GM12878 (cell line): ENCODE results near the gene DNMT3A. TPM values are rescaled to one million over a fixed set of nuclear protein-coding genes. Genes with fewer than 3 reads are reported as not detected.

Experiments
- ATAC-seq: fragments of 200-7000 bp; cut with Tn5 transposase; 3 replicates; pipeline ENCODE4 v1.9.1; 2020; ENCODE audit warnings: mild to moderate bottlenecking, moderate library complexity
- BruUV-seq: library from RNA; stranded (reverse); fragments of 400-500 nt; replicated peaks from 2 replicates; lab custom pipeline; 2021; lab: Mats Ljungman, UMichigan
- CTCF ChIA-PET: fragments of 300-600 bp; sonication (Branson Sonifier 250); formaldehyde crosslinking; extraction: SDS; loops from one replicate; lab custom pipeline; 2021; ENCODE audit warnings: inconsistent platforms; lab: Yijun Ruan, JAX
- POLR2A ChIA-PET: fragments of 350-600 bp; formaldehyde crosslinking; extraction: SDS; loops from one replicate; lab custom pipeline; 2021; ENCODE audit warnings: inconsistent platforms; lab: Charles Lee
- RAD21 ChIA-PET: fragments of 300-600 bp; sonication (Branson Sonifier 250); formaldehyde crosslinking; loops from one replicate; lab custom pipeline; 2023; ENCODE audit warnings: antibody characterized with exemption; ENCODE audit not compliant: unreplicated experiment; lab: Charles Lee
- SMC1A ChIA-PET: fragments of 300-600 bp; sonication (Branson Sonifier 250); formaldehyde crosslinking; loops from one replicate; lab custom pipeline; 2023; ENCODE audit not compliant: unreplicated experiment, uncharacterized antibody; lab: Charles Lee
- DNase-seq: peaks from one replicate; pipeline ENCODE4 v3.0.0-alpha.2; 2011; ENCODE audit warnings: low read depth, low spot score
- FAIRE-seq: peaks from 3 replicates; lab custom pipeline; 2011; peaks lifted over from hg19 to GRCh38; lab: Jason Lieb, UNC
- H2AFZ ChIP-seq: 2 replicates; pipeline ENCODE4 v1.6.0; 2011; ENCODE audit warnings: low read depth, low read length, control low read depth; ENCODE audit not compliant: control insufficient read depth
- H3K27ac ChIP-seq: 2 replicates; pipeline ENCODE4 v1.5.1; 2011; ENCODE audit warnings: control low read depth; ENCODE audit not compliant: control insufficient read depth, insufficient read depth
- H3K27me3 ChIP-seq, 2 experiments: replicated peaks in 1 of 2; 2 replicates each; pipeline versions ENCODE4 v1.6.0 to v1.6.1; 2011; ENCODE audit warnings: low read length in 1 of 2; ENCODE audit not compliant: control insufficient read depth in 2 of 2, insufficient read depth in 2 of 2
- H3K36me3 ChIP-seq, 2 experiments: 2 replicates each; pipeline ENCODE4 v1.5.1; 2011; ENCODE audit warnings: low read length in 1 of 2; ENCODE audit not compliant: control insufficient read depth in 2 of 2, insufficient read depth in 2 of 2
- H3K4me1 ChIP-seq: 2 replicates; pipeline ENCODE4 v1.6.1; 2011; ENCODE audit warnings: mild to moderate bottlenecking, low read length, moderate library complexity, mixed read lengths; ENCODE audit not compliant: control insufficient read depth, insufficient read depth
- H3K4me2 ChIP-seq: 2 replicates; pipeline ENCODE4 v1.6.0; 2011; ENCODE audit warnings: control low read depth; ENCODE audit not compliant: control insufficient read depth, insufficient read depth
- H3K4me3 ChIP-seq: fragments of 200-600 bp; sonication (generic); 2 replicates; pipeline ENCODE4 v1.5.1; 2016
- H3K79me2 ChIP-seq: 2 replicates; pipeline ENCODE4 v1.6.0; 2011; ENCODE audit warnings: low read length; ENCODE audit not compliant: control insufficient read depth, insufficient read depth
- H3K9ac ChIP-seq: 2 replicates; pipeline ENCODE4 v1.8.0; 2011; ENCODE audit warnings: low read length, control low read depth, mixed read lengths; ENCODE audit not compliant: control insufficient read depth, insufficient read depth
- H3K9me3 ChIP-seq: replicated peaks from 3 replicates; pipeline ENCODE4 v1.5.1; 2011; ENCODE audit warnings: mild to moderate bottlenecking, low read length; ENCODE audit not compliant: control insufficient read depth, insufficient read depth
- H4K20me1 ChIP-seq: 2 replicates; pipeline ENCODE4 v1.6.0; 2011; ENCODE audit not compliant: control insufficient read depth, insufficient read depth
- CREB1 ChIP-seq: IDR thresholded peaks from 2 replicates; pipeline ENCODE4 v1.6.1; 2012; ENCODE audit warnings: low read depth, mild to moderate bottlenecking, inconsistent platforms
- HDAC6 ChIP-seq: fragments of 200-600 bp; sonication (generic); IDR thresholded peaks from one replicate; pipeline ENCODE4 v1.8.0; 2017; ENCODE audit warnings: antibody characterized with exemption; ENCODE audit not compliant: unreplicated experiment
- NFIC ChIP-seq: IDR thresholded peaks from 2 replicates; pipeline ENCODE4 v1.6.1; 2012; ENCODE audit warnings: low read depth, mild to moderate bottlenecking, inconsistent platforms, low read length, moderate library complexity
- POLR2A ChIP-seq: IDR thresholded peaks from 2 replicates; pipeline ENCODE4 v1.6.1; 2011; ENCODE audit warnings: low read depth, mild to moderate bottlenecking, low read length
- RUNX3 ChIP-seq: IDR thresholded peaks from 2 replicates; pipeline ENCODE4 v1.6.1; 2012; ENCODE audit warnings: low read length, inconsistent platforms
- ZBED1 ChIP-seq: IDR thresholded peaks from 2 replicates; pipeline ENCODE4 v1.6.1; 2016; ENCODE audit warnings: borderline replicate concordance
- ZNF622 ChIP-seq: fragments of 450-650 bp; IDR thresholded peaks from 2 replicates; pipeline ENCODE4 v1.6.1; 2017; ENCODE audit warnings: mild to moderate bottlenecking, inconsistent platforms
- WGBS: methylation state at CpG from one replicate; pipeline ENCODE4 v1.1.6; 2016; ENCODE audit warnings: low lambda C conversion rate; ENCODE audit not compliant: insufficient replicate concordance, insufficient coverage; ENCODE audit errors: missing lambda C conversion rate; 5-methylcytosine and 5-hydroxymethylcytosine counted together
- in situ Hi-C: fragments of 300-500 bp; cut with MboI; formaldehyde crosslinking; loops from 9 replicates; pipeline ENCODE4 v1.14.3; 2018; ENCODE audit warnings: mixed read lengths
- intact Hi-C: fragments of 100-400 bp; cut with micrococcal nuclease; formaldehyde crosslinking; loops from one replicate; pipeline ENCODE4 v1.14.2; 2022; ENCODE audit not compliant: unreplicated experiment
- polyA plus RNA-seq, 11 experiments: library from polyadenylated mRNA; depleted of rRNA in 4 of 11; unstranded in 6 of 11; stranded (reverse) in 5 of 11; fragments of >200 nt; fragmentation: Nextera tagmentation in 4 of 11; fragmentation: Illumina TruSeq in 1 of 11; extraction: Ambion mirVana in 4 of 11; extraction: Trizol in 1 of 11; gene quantifications; 1 replicate in 1 of 11; 2 replicates in 10 of 11; pipeline versions ENCODE4 v1.2.1 to v1.2.3, GENCODE V29; 2011 to 2016; ENCODE audit warnings: inconsistent platforms in 2 of 11, missing spikeins in 2 of 11, low read depth in 1 of 11
- total RNA-seq, 4 experiments: library from RNA; depleted of rRNA in 3 of 4; stranded (reverse); fragments of >200 nt in 3 of 4; fragmentation: Illumina TruSeq in 1 of 4; extraction: Trizol in 1 of 4; gene quantifications; 2 replicates each; pipeline versions ENCODE4 v1.2.1 to v1.2.3, GENCODE V29; 2013 to 2021
- TF ChIP-seq, protein P1 (sequence below): IDR thresholded peaks from 2 replicates; pipeline ENCODE4 v1.6.1; 2012; ENCODE audit warnings: low read depth, low read length, improper control_type of control experiment
- TF ChIP-seq, protein P2 (sequence below): IDR thresholded peaks from 2 replicates; pipeline ENCODE4 v1.6.1; 2012; ENCODE audit warnings: low read length, inconsistent platforms

The DNMT3A gene
- total and polyA plus RNA-seq, 10 of the 15 experiments (the other 5 are each of a cell fraction or from before 2014, with no cell fraction given): 7.4 to 51.6 (median 17.4) TPM

DNA sequence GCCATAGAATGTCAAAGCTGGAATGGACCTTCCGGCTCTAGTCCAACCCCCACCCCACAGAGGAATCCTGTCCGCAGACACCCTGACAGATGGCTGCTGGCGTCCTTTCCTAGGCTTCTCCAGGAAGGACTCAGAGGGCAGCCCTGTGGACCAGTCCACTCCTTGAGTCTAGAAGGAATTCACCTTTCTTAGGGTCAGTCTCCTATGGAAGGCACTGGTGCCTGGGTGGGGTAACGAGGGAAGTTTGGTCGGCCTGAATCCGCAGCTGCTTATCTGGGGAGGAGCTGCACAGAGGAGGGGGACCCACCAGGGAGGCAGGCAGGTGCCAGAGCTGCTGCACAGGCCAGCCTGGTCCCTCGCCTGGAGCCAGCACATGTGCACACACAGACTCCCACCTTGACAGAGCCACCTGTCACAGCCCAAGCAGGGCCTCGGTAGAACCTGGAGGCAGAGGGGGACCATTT lies 2.5 kb downstream of the DNMT3A start:
- TF ChIP-seq POLR2A (peak; percentile 41; the same call in 1 of the 2 replicates), ZNF622 (no peak)
- ChIA-PET RAD21 (interaction anchor here (0.6 to 1.8 kb wide), 4 partner anchors 25 to 72 kb away, joined by 3 to 5 read pairs (median 4); no protein-coding TSS in a partner anchor), SMC1A (interaction anchor here (0.9 to 1.9 kb wide), 4 partner anchors 30 to 66 kb away, joined by 3 to 7 read pairs (median 4); no protein-coding TSS in a partner anchor), POLR2A (interaction anchor here (0.6 to 1.1 kb wide), 2 partner anchors 10 to 80 kb away, joined by 3 read pairs; no protein-coding TSS in a partner anchor), CTCF (interaction anchor here (0.6 to 2.1 kb wide), 8 partner anchors 22 to 173 kb away, joined by 3 to 9 read pairs (median 4); no protein-coding TSS in a partner anchor)
- peaks cover 29% of the 10 kb centered on the region for H3K79me2 ChIP-seq
- BruUV-seq: no TSS peak
- H3K9me3 ChIP-seq: no peaks in the 10 kb centered on the region
- no peak overlapping the region for H3K4me3 ChIP-seq
- no peak overlapping the region for H2AFZ ChIP-seq
- H3K4me1 ChIP-seq: peaks cover 25% of the 10 kb centered on the region
- in situ Hi-C loops: no loop called here
- ATAC-seq: no peak
- peak overlapping the region; percentile 38; the same call in 1 of the 2 replicates for H3K4me2 ChIP-seq
- over 99% methylated on average over 8 of the region's 8 CpGs for WGBS
- intact Hi-C loops: no loop called here
- H3K27ac ChIP-seq: no peak overlapping the region
- no peak for FAIRE-seq
- no peak for DNase-seq
- no peaks in the 10 kb centered on the region; a peak in 2 of 4 replicates for H3K36me3 ChIP-seq
- H3K9ac ChIP-seq: no peak overlapping the region
- peaks cover 3% of the 10 kb centered on the region; the same call in 1 of the 2 replicates for H4K20me1 ChIP-seq
- no peaks in the 10 kb centered on the region for H3K27me3 ChIP-seq

DNA sequence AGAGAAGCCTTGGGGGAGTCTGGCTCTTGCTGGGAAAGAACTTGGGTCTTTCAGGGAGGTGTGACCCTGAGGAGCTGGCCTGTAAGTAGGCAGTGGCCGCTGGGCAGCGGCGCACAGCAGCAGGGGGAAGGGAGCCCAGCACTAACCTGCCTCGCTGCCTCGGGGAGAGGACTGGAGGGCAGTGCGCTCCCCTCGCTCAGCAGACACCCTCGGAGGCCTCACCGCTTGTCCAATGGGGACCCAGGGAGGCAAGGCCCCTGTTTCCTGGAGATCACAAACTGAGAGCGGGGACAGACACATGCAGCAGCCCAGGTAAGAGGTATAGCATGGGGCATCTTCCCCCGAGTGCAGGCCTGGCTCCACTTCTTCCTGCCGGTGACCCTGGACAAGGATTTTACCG lies 3.3 kb downstream of the DNMT3A start:
- RAD21 ChIA-PET: interaction anchor here (0.7 to 1.8 kb wide), 2 partner anchors 65 to 363 kb away, joined by 3 to 5 read pairs; no protein-coding TSS in a partner anchor
- POLR2A ChIA-PET: interaction anchor here (1.0 to 1.1 kb wide), 2 partner anchors 10 to 180 kb away, joined by 3 read pairs; no protein-coding TSS in a partner anchor
- Histone ChIP-seq H3K9ac (no peak overlapping the region), H3K4me1 (peaks cover 25% of the 10 kb centered on the region), H3K4me2 (no peak overlapping the region), H3K36me3 (no peaks in the 10 kb centered on the region; a peak in 2 of 4 replicates), H3K4me3 (no peak overlapping the region), H3K9me3 (no peaks in the 10 kb centered on the region), H4K20me1 (peaks cover 3% of the 10 kb centered on the region; the same call in 1 of the 2 replicates), H3K27me3 (no peaks in the 10 kb centered on the region), H3K79me2 (peaks cover 29% of the 10 kb centered on the region), H2AFZ (no peak overlapping the region), H3K27ac (no peak overlapping the region)
- in situ Hi-C loops (no loop called here), intact Hi-C loops (no loop called here)
- CTCF ChIA-PET: interaction anchor here (1.1 to 2.1 kb wide), 2 partner anchors 23 to 24 kb away, joined by 3 to 9 read pairs; no protein-coding TSS in a partner anchor
- FAIRE-seq: no peak
- BruUV-seq: TSS peak; percentile 55
- no peak for DNase-seq
- TF ChIP-seq HDAC6 (no peak), ZBED1 (no peak), POLR2A (peak; percentile 19; the same call in 1 of the 2 replicates), RUNX3 (no peak), CREB1 (no peak), NFIC (no peak)
- TF ChIP-seq, protein P1, sequence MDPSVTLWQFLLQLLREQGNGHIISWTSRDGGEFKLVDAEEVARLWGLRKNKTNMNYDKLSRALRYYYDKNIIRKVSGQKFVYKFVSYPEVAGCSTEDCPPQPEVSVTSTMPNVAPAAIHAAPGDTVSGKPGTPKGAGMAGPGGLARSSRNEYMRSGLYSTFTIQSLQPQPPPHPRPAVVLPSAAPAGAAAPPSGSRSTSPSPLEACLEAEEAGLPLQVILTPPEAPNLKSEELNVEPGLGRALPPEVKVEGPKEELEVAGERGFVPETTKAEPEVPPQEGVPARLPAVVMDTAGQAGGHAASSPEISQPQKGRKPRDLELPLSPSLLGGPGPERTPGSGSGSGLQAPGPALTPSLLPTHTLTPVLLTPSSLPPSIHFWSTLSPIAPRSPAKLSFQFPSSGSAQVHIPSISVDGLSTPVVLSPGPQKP: no peak
- TF ChIP-seq, protein P2, sequence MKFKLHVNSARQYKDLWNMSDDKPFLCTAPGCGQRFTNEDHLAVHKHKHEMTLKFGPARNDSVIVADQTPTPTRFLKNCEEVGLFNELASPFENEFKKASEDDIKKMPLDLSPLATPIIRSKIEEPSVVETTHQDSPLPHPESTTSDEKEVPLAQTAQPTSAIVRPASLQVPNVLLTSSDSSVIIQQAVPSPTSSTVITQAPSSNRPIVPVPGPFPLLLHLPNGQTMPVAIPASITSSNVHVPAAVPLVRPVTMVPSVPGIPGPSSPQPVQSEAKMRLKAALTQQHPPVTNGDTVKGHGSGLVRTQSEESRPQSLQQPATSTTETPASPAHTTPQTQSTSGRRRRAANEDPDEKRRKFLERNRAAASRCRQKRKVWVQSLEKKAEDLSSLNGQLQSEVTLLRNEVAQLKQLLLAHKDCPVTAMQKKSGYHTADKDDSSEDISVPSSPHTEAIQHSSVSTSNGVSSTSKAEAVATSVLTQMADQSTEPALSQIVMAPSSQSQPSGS: no peak
- WGBS: 95% methylated on average over 13 of the region's 13 CpGs
- ATAC-seq: no peak
- SMC1A ChIA-PET: interaction anchor here (1.8 kb wide), 1 partner anchor 60 kb away, joined by 7 read pairs; no protein-coding TSS in a partner anchor
